Cerebellar nuclear complex (tissue), 1 donor: ENCODE results near the gene LMAN2.

Experiments used
- DNase-seq, 2 experiments: peaks; one replicate each; lab custom pipeline; 2025; lab: John Stamatoyannopoulos, UW

LMAN2 gene

GRCh38 chr5:177327539-177328522 is 23.6 kb downstream of the LMAN2 start:
- no peak for DNase-seq

DNA sequence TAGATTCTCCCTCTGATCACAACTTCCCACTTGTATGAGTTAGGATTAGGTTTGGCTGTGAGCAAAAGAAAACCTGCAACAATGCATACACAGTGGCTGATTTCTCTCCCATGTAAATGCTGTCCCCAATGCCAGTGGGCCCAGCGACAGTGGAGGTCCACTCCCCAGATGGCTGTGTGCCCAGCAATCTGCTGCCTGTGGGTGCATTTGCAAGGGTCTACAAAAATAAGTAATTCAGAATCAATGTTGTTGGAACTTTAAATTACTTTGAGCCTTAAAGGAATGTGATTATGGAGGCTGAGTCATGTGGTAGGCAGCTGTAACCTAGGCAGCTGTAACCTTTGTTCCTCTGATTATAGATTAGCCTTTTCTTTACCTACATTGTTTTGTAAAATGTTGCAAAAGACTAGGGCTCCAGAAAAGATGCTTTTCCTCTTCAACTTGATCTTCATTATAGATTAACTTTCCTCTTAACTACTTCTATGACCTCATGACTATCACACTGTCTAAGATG is 25.5 kb downstream of the LMAN2 start:
- no peak for DNase-seq

DNA sequence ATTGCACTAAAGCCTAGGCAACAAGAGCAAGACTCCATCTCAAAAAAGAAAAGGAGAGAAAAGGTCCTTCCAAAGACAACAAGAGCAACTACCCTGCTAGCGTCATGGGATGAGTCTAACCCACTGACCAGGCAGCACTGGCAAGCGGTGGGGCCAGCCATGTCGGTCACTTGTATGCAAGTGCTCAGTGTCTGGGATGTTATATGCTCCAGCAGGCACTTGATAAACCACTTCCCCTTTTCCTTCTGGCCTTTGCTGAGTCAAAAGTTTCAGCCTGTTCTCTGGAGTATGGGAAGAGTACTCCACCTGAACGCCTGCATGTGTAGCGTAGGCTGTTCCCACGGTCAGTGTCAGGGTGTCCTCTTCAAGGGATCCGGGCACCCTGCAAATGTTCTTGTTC is 30.6 kb downstream of the LMAN2 start:
- DNase-seq = no peak

GRCh38 chr5:177319913-177320588 is 31.4 kb downstream of the LMAN2 start:
- DNase-seq = no peak

DNA sequence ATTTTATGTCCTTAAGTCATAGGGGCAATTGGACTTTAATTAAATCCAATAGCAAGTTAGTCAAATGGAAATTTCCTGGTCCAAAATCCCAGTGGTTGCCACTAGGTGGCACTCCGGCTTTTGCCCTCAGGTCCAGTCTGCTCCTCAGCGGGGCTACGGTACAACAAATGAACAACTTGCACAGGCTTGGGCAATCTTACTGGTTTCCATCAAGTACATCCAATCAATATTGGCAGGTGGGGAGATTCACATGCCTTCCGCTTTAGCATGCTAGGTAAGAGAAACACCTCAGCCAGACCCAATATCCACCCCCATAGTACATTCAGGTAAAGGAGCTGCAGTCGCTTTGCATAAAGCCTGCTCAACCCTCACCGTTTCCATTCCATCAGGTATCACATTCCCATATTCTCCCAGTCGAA is 33.5 kb downstream of the LMAN2 start:
- DNase-seq = peak in 1 of 2 experiments; percentile 45

- DNase-seq = no peak
Measured at GRCh38 chr5:177316005-177316404, 35.5 kb downstream of the LMAN2 start.

DNA sequence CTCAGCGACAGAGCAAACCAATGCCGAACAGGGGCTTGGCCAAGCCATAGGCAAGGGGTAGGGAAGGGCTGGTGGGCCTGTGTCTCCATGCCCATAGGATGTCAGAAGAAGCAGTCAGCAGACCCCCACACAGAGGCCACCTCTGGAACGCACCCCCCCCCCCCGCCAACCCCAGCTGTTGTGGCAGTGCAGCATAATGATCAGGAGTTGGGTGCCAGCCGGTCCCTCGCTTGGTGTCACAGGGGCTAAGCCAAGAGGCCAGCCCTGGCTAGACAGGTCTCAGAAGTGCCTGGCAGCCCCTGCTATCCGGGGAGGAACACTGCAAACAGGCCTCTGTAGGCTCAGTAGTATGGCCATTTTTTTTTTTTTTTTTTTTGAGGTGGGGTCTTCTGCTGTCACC is 36.1 kb downstream of the LMAN2 start:
- DNase-seq = no peak

DNA sequence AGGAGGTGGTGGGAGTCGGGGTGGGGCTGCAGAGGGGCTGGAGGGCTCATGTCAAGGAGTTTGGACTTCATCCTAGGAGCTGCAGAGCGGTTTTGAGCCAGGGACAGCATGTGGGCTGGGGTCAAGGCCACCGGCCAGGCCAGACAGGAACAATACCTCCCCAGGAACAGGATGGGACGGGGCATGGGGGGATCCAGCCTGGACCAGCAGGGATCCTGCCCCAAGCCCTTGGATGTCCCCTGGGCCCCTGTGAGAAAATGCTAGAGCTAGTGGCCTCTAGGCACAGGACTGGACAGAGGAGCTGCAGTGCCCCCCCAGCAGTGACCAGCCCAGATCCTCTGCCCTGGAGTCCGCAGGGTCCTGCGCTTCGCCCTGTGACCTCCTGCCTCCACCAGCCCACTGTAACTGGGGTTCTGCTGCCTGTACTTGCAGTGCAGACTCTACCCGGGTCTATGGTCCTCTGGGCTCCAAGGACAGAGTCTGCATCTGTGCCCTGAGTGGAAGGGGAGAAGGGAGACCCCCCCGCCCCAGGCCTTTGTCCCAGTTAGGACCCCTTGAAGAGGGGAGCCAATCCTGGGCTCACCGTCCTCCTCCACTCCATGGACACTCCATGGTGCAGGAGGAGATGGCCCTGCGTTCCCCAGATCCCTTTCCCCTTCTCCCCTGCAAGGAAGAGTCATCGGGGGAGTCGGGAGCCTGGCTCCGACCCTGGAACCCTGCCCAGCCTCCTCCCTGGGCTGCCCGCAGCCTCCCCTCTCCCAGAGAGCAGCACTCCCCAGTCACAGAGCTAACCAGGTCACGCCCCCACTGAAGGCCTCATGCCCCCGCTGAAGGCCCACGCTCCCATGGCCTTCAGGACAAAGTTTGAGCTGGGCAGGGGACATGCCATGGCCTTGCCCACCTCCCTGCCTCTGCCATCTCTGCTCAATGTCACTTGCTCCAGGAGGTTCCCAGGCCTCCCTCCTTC is 36.8 kb downstream of the LMAN2 start:
- no peak for DNase-seq

GRCh38 chr5:177313561-177314259 is 37.8 kb downstream of the LMAN2 start:
- no peak for DNase-seq

DNA sequence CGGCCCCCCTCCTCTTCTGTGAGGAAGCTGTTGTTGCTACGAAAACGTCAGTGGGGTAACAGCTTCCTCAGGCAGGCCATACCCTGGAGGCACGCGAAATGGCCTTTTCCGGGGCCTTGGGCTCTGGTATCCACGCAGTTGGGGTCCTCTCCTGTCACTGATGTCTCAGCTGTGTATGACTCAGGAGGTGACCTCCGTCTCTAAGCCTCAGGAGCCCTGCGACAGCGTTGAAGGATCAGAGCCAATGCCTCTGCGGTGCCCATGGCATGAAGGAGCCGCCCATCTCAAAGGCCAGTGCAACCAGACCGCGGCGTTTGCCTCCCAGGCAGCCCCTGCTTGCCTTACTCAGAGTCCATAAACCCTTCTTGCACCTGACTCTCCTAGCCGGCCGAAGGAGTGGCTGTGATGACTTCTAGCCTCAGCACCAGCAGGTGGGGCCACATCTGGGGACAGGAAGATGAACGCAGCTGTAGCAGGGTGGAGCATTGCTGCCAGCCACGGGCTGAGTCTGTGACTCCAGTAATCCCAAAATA is 38.8 kb downstream of the LMAN2 start:
- no peak for DNase-seq

DNA sequence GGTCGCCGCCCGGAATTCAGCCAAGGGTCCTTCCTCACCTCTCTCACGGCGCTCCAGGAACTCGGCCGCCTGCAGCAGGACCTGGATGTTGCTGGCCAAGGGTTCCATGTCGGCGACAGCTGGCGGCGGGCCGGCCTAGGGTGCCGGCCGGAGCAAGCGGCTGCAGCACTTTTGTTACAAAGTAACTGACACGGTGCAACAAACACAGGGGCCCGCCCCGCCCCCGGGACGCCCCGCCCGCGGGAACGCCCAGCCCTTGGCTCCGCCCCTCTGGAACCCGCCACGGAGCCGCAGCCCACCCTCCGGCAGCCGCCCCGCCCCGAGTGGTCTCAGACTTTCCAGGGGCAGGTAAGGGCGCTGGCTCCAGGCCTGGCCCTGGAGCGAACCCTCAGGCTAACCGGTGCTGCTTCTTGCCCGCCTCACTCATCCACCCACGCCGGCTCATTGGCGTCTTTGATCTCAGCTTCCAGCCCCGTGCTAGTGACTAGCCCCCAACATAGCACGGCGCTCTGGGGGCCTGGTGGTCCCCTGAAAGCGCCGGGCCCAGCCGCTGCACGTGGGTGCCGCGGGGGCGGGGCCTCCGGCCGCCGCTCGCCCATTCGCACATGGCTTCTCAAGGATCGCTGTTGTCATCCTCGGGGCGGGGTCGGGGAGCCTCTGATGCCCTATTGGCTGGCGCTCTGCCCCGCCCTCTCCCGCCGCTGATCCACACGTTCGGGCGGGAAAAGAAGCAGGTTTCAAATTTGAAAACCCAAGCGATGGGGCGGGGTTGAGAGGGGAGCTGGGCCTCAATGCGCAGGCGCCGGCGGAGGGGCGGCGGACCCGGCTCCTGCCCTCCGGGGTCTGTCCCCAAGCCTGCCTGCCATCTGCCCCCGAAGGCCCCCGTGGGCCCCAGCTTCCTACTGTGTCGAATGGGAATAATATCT is 39.5 kb downstream of the LMAN2 start, which contains the start of gene MXD3:
Gene MXD3, minus strand, starts transcription at position 176 of the 926 bp plus-strand sequence. Its CDS starts 68 bp downstream, at position 108.
- peak; percentile 9 to 47 for DNase-seq

- no peak for DNase-seq
Measured at GRCh38 chr5:177311392-177311722, 40.1 kb downstream of the LMAN2 start.

DNA sequence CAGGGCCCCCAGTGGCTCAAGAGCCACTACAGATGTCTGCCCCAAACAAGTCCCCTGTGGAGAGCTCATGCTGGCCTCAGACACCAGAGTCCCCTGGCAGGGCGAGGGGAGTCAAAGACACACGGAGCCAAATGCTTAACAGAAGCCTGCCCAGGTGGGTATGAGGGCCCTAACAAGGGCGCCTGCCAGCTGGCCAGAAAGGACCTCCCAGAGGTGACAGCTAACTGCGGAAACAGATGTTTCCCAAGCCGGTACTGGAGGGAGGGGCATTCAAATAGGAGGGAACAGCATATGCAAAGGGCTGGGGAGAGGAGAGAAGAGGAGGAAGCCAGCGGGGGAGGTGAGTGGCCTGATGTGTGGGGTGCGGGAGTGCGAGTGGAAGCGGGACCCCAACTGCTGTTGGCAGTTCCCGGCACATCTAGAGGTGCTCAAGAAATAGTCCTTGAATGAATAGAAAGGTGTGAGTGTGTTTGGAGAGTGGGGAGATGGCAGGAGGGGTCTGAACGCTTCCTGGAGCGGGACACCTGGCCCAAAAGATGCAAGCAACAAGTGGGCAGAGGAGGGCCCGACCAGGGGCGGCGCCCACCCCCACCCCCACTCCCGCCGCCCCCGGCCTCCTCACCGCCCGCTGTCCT is 40.6 kb downstream of the LMAN2 start:
- no peak for DNase-seq

DNA sequence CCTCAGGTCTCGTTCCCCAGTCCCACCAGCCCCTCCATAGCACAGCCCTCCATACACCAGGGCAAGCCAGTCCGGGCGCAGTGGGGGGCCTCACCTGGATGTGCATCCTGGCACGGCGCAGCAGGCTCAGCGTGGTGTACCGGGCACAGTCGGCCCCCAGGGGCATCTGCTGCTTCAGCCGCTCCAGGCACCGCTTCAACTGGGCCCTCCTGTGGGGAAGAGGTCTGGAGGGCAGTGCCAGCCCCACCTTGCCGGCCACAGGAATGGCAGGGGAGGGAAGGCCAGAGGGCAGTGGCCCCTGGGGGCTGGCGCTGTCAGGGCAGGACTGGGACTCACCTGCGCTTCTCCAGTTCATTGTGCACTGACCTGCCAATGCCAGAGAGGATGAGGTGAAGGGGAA is 41.1 kb downstream of the LMAN2 start:
- no peak for DNase-seq

DNA sequence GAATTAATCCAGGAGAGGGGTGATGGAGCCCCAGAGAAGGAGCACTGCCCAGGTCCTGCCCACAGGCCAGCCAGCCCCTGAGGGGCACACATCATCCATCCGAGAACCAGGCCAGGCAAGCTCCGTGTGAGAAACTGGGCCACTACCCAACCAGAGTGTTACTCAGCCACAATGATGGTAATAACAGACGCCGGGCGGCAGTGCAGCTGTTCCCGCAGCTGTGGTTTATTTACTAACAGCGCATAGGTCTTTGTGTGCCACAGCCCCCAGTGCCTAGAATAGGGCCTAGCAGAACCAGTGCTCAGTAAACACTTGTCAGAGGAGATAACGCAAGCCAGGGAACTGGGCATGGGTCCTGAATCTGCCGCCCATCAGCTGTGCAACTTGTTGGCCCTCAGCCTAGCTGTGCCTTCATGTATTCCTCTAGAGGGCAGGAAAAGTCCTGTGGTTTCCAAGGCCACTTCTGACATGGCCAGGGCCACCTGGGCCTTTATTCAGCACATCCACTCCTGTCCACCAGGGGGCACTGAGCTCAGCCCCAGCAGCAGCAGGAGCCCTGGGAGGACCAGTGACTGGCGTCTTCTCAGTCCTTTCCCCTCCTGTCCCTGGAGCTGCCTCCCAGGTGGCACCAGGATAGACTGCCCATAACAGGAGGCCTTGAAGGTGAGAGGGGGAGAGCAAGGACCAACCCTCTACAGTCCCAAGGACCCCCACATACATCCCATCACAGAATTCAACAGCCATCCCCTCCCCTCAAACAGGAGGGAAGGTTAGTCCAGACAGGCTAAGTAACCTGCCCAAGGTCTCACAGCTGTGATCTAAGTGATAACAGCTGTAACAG is 41.9 kb downstream of the LMAN2 start:
- no peak for DNase-seq

- DNase-seq = no peak
Measured at GRCh38 chr5:177308740-177309139, 42.7 kb downstream of the LMAN2 start.

GRCh38 chr5:177307544-177308363 is 43.7 kb downstream of the LMAN2 start:
- no peak for DNase-seq
